Activated gamma-delta T cell treated with Interleukin-2 at 50 U/mL for 16 hours (primary cell): ENCODE measurements around the gene KLHDC8B.

Experiments used
- DNase-seq: peaks from one replicate; pipeline ENCODE4 v3.0.0-alpha.2; 2020

Gene KLHDC8B

GRCh38 chr3:49171119-49171774, at the start of gene KLHDC8B:
TSS of gene KLHDC8B (plus strand) at chr3:49171598. CDS start at chr3:49172770, 1,172 bp downstream.
- DNase-seq, result peak; percentile 85

GRCh38 chr3:49122022-49122421, 49.4 kb upstream of the KLHDC8B start:
- DNase-seq, result no peak

GRCh38 chr3:49122451-49122850, 48.9 kb upstream of the KLHDC8B start:
- DNase-seq, result no peak

GRCh38 chr3:49122886-49123545, 48.4 kb upstream of the KLHDC8B start:
- no peak for DNase-seq

- no peak for DNase-seq
Observed at GRCh38 chr3:49123687-49124086, 47.7 kb upstream of the KLHDC8B start.

- no peak for DNase-seq
Observed at GRCh38 chr3:49124203-49124602, 47.2 kb upstream of the KLHDC8B start.

- no peak for DNase-seq
Observed at GRCh38 chr3:49124991-49125670, 46.3 kb upstream of the KLHDC8B start.

GRCh38 chr3:49131040-49131439, 40.4 kb upstream of the KLHDC8B start:
- no peak for DNase-seq

GRCh38 chr3:49131576-49131975, 39.8 kb upstream of the KLHDC8B start:
- no peak for DNase-seq

GRCh38 chr3:49132073-49132436, 39.3 kb upstream of the KLHDC8B start:
- no peak for DNase-seq

GRCh38 chr3:49132437-49133225, 38.8 kb upstream of the KLHDC8B start, which contains the start of gene LAMB2:
TSS of gene LAMB2 (minus strand) at chr3:49133050. CDS start at chr3:49132867, 183 bp downstream.
- no peak for DNase-seq

- no peak for DNase-seq
Observed at GRCh38 chr3:49133226-49133951, 38.0 kb upstream of the KLHDC8B start.

GRCh38 chr3:49134471-49135265, 36.7 kb upstream of the KLHDC8B start:
- DNase-seq, result no peak

GRCh38 chr3:49135499-49135898, 35.9 kb upstream of the KLHDC8B start:
- no peak for DNase-seq

- no peak for DNase-seq
Observed at GRCh38 chr3:49140080-49140479, 31.3 kb upstream of the KLHDC8B start.

GRCh38 chr3:49148159-49148558, 23.2 kb upstream of the KLHDC8B start:
- DNase-seq, result no peak

- no peak for DNase-seq
Observed at GRCh38 chr3:49151610-49152009, 19.8 kb upstream of the KLHDC8B start.

GRCh38 chr3:49153349-49153912, 18.0 kb upstream of the KLHDC8B start:
- DNase-seq, result no peak

- DNase-seq, result no peak
Observed at GRCh38 chr3:49157289-49157688, 14.1 kb upstream of the KLHDC8B start.

- peak; percentile 57 for DNase-seq
Observed at GRCh38 chr3:49158103-49158709, 13.2 kb upstream of the KLHDC8B start.

GRCh38 chr3:49158792-49159191, 12.6 kb upstream of the KLHDC8B start:
- DNase-seq, result no peak
